ENCODE data around the gene DPYD.
A peak's percentile ranks its signal among the peaks of the same experiment; 100 is the strongest.

Gene DPYD

DNA sequence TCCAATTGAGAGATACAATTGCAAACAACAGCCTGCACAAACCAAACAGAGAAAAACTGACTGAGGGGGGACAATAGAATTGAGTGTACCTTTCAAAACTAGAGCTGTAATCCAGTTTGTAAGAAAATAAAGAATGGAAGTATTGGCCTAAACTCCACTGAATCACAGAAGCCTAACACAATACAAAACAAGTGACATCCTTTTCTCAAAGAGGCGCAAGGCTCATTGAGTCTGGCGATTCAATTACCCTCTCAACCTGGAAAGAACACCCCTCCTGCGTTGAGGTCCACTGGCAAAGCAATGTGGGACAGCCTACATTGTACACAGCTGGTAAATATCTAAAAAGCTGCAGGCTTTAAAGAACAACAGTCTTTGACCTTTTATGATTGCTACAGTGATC, 182.6 kb downstream of the DPYD start:
- TF ChIP-seq, protein P1, sequence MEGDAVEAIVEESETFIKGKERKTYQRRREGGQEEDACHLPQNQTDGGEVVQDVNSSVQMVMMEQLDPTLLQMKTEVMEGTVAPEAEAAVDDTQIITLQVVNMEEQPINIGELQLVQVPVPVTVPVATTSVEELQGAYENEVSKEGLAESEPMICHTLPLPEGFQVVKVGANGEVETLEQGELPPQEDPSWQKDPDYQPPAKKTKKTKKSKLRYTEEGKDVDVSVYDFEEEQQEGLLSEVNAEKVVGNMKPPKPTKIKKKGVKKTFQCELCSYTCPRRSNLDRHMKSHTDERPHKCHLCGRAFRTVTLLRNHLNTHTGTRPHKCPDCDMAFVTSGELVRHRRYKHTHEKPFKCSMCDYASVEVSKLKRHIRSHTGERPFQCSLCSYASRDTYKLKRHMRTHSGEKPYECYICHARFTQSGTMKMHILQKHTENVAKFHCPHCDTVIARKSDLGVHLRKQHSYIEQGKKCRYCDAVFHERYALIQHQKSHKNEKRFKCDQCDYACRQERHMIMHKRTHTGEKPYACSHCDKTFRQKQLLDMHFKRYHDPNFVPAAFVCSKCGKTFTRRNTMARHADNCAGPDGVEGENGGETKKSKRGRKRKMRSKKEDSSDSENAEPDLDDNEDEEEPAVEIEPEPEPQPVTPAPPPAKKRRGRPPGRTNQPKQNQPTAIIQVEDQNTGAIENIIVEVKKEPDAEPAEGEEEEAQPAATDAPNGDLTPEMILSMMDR (IDR thresholded peaks at IDR 0.05; ENCODE audit: insufficient read depth, missing control alignments): no peak
- DNase-seq (ENCODE audit: insufficient read length, low spot score) (no peak), FAIRE-seq (no peak)

DNA sequence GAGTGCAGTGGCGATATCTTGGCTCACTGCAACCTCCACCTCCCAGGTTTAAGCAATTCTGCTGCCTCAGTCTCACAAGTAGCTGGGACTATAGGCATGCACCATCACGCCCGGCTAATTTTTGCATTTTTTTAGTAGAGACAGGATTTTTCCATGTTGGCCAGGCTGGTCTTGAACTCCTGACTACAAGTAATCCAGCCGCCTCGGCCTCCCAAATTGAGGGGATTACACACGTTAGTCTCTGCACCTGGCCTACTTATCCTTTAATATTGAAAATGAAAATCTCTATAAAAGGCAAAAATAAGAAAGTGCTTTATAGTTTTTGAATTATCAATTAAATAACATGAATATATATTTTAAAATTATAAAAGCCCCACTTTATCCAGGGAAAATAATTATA, 190.6 kb downstream of the DPYD start:
- TF ChIP-seq, protein P1 (IDR thresholded peaks at IDR 0.05; ENCODE audit: insufficient read depth, missing control alignments): no peak
- FAIRE-seq: no peak
- DNase-seq (ENCODE audit: insufficient read length, low spot score): no peak

- DNase-seq (ENCODE audit: insufficient read length, low spot score) (no peak), FAIRE-seq (no peak)
- TF ChIP-seq, protein P1 (IDR thresholded peaks at IDR 0.05; ENCODE audit: insufficient read depth, missing control alignments): no peak
Measured at GRCh38 chr1:97728436-97728835, 192.4 kb downstream of the DPYD start.

GRCh38 chr1:97727029-97727428, 193.8 kb downstream of the DPYD start:
- TF ChIP-seq, protein P1 (IDR thresholded peaks at IDR 0.05; ENCODE audit: insufficient read depth, missing control alignments): no peak
- FAIRE-seq: no peak
- DNase-seq (ENCODE audit: insufficient read length, low spot score): no peak

GRCh38 chr1:97726386-97726785, 194.4 kb downstream of the DPYD start:
- FAIRE-seq (peak; percentile 84), DNase-seq (ENCODE audit: insufficient read length, low spot score) (no peak)
- TF ChIP-seq, protein P1 (IDR thresholded peaks at IDR 0.05; ENCODE audit: insufficient read depth, missing control alignments): no peak

DNA sequence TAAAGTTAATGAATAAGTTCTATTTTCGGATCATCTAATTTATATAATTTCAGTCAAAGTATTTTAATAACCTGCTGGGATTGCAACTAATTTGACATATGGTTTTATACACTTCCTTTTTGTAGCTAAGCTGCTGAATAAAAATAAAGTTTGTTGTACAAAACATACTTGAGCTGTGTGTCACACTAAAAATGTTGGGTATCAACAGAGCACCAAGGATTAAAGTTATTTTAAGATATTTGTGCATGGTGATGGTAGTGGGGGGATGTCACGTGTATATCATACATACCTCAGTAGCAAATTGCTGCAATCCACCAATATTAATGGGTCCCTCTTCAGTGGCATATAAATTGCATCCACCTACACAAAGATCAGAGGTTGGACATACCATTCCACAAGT, 199.6 kb downstream of the DPYD start:
- TF ChIP-seq, protein P1 (IDR thresholded peaks at IDR 0.05; ENCODE audit: insufficient read depth, missing control alignments): no peak
- FAIRE-seq: no peak

DNA sequence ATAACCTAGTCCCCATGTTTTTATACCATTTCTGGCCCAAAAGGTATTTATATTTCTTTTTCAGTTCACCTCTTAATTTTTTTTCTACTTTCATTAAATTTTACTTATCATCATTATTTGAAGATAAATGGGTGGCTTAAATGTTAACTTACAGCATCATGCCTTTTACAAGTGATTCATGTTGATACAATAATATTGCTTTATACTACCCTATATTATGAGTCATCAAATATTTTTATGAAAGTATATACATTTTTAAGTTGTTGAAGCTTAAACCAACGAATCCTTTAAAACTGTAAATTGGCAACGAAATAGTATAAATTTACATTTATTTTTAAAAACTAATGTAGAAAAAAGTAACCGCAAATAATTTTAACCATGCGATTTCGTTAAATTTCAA, 207.9 kb downstream of the DPYD start:
- FAIRE-seq (no peak), DNase-seq (ENCODE audit: insufficient read length, low spot score) (no peak)
- TF ChIP-seq, protein P1 (IDR thresholded peaks at IDR 0.05; ENCODE audit: insufficient read depth, missing control alignments): no peak

More for the DNA sequence above, 199.6 kb downstream of the DPYD start:
- no peak for DNase-seq (ENCODE audit: insufficient read length, low spot score)
